SK-N-SH (cell line): Measurements from ENCODE around the gene ABHD6. TPM values are rescaled to one million over a fixed set of nuclear protein-coding genes. Genes with fewer than 3 reads are reported as not detected.
A peak's percentile ranks its signal among the peaks of the same experiment; 100 is the strongest.
"Not testable (repeated sequence)": the region's sequence is repeated elsewhere in the genome, so short reads cannot be mapped to it uniquely, and the experiment has no call there.

ENCODE experiments used
- CTCF ChIA-PET: fragments of 300-600, 350-600 bp; formaldehyde crosslinking; extraction: SDS; loops from one replicate; lab custom pipeline; 2021; lab: Yijun Ruan, JAX
- POLR2A ChIA-PET: fragments of 350-600 bp; sonication (Branson Sonifier 250); formaldehyde crosslinking; extraction: SDS; loops from one replicate; lab custom pipeline; 2020; ENCODE audit warnings: antibody characterized with exemption, inconsistent platforms; lab: Yijun Ruan, JAX
- DNase-seq: peaks from one replicate; pipeline ENCODE4 v3.0.0; 2012
- H2AFZ ChIP-seq: fragments of 200-600 bp; sonication (generic); 2 replicates; pipeline ENCODE4 v1.8.1; 2016; ENCODE audit warnings: antibody characterized with exemption, mild to moderate bottlenecking, low read depth
- H3F3A ChIP-seq: fragments of 200-600 bp; sonication (generic); replicated peaks from 2 replicates; pipeline ENCODE3; 2016; ENCODE audit warnings: antibody characterized with exemption, mild to moderate bottlenecking; ENCODE audit not compliant: insufficient read depth
- H3K27ac ChIP-seq, 2 experiments: fragments of 200-500 bp in 1 of 2; fragments of 200-600 bp in 1 of 2; sonication (Bioruptor generic) in 1 of 2; sonication (generic), shearing (Covaris generic) in 1 of 2; 2 replicates each; pipeline versions ENCODE4 v1.5.1 to v1.6.1; 2014 to 2016; ENCODE audit warnings: low read depth in 2 of 2, inconsistent platforms in 1 of 2, low read length in 1 of 2, mild to moderate bottlenecking in 1 of 2, mixed read lengths in 1 of 2
- H3K27me3 ChIP-seq: fragments of 200-600 bp; sonication (generic), shearing (Covaris generic); 2 replicates; pipeline ENCODE4 v1.6.1; 2016; ENCODE audit warnings: mixed run types; ENCODE audit not compliant: insufficient read depth
- H3K36me3 ChIP-seq, 2 experiments: fragments of 200-500 bp in 1 of 2; fragments of 200-600 bp in 1 of 2; sonication (Bioruptor generic) in 1 of 2; sonication (generic) in 1 of 2; replicated peaks in 1 of 2; 2 replicates each; pipeline versions ENCODE3 to v1.5.1; 2014 to 2016; ENCODE audit warnings: low read length in 1 of 2, mild to moderate bottlenecking in 1 of 2; ENCODE audit not compliant: insufficient read depth in 2 of 2, control insufficient read depth in 1 of 2
- H3K4me1 ChIP-seq, 2 experiments: fragments of 200-500 bp in 1 of 2; fragments of 200-600 bp in 1 of 2; sonication (Bioruptor generic) in 1 of 2; sonication (generic), shearing (Covaris generic) in 1 of 2; 2 replicates each; pipeline versions ENCODE4 v1.5.1 to v1.6.1; 2014 to 2016; ENCODE audit warnings: low read depth in 1 of 2, low read length in 1 of 2, mixed run types in 1 of 2; ENCODE audit not compliant: insufficient read depth in 2 of 2, control insufficient read depth in 1 of 2
- H3K4me2 ChIP-seq: fragments of 200-600 bp; sonication (generic), shearing (Covaris generic); 2 replicates; pipeline ENCODE4 v1.6.1; 2017; ENCODE audit warnings: mixed run types
- H3K4me3 ChIP-seq, 2 experiments: fragments of 200-500 bp in 1 of 2; fragments of 200-600 bp in 1 of 2; sonication (Bioruptor generic) in 1 of 2; sonication (generic), shearing (Covaris generic) in 1 of 2; 2 replicates each; pipeline versions ENCODE4 v1.5.1 to v1.8.1; 2014 to 2016; ENCODE audit warnings: low read depth in 2 of 2, inconsistent platforms in 1 of 2, low read length in 1 of 2, mild to moderate bottlenecking in 1 of 2, mixed read lengths in 1 of 2, moderate library complexity in 1 of 2
- H3K79me2 ChIP-seq: fragments of 200-600 bp; sonication (generic); 2 replicates; pipeline ENCODE4 v1.8.1; 2017; ENCODE audit warnings: mild to moderate bottlenecking; ENCODE audit not compliant: insufficient read depth
- H3K9ac ChIP-seq: fragments of 200-600 bp; sonication (generic); 2 replicates; pipeline ENCODE4 v1.6.1; 2017; ENCODE audit warnings: mixed run types
- H3K9me2 ChIP-seq: fragments of 200-600 bp; sonication (generic); 2 replicates; pipeline ENCODE4 v1.6.1; 2017; ENCODE audit warnings: mixed run types
- H3K9me3 ChIP-seq: fragments of 200-600 bp; sonication (generic); 2 replicates; pipeline ENCODE4 v1.6.1; 2017; ENCODE audit warnings: mixed run types, mild to moderate bottlenecking, moderate library complexity
- H4K20me1 ChIP-seq: fragments of 200-600 bp; sonication (generic); 2 replicates; pipeline ENCODE4 v1.6.1; 2017; ENCODE audit warnings: mild to moderate bottlenecking, mixed run types; ENCODE audit not compliant: insufficient read depth
- CHD2 ChIP-seq: fragments of 150-350 bp; IDR thresholded peaks from 2 replicates; pipeline ENCODE4 v1.6.1; 2018; ENCODE audit warnings: low read length; ENCODE audit not compliant: partially characterized antibody
- FOXM1 ChIP-seq: IDR thresholded peaks from 2 replicates; pipeline ENCODE4 v1.4.0; 2012; ENCODE audit warnings: low read depth, mild to moderate bottlenecking
- NFIC ChIP-seq: IDR thresholded peaks from 2 replicates; pipeline ENCODE4 v1.4.0; 2012; ENCODE audit warnings: borderline replicate concordance
- SIN3A ChIP-seq: IDR thresholded peaks from 2 replicates; pipeline ENCODE4 v1.6.1; 2012; ENCODE audit warnings: low read depth, mild to moderate bottlenecking, low read length, moderate library complexity, borderline replicate concordance
- TCF12 ChIP-seq: IDR thresholded peaks from 2 replicates; pipeline ENCODE4 v1.4.0; 2012
- WGBS: methylation state at CpG from one replicate; pipeline ENCODE4 v1.1.6; 2017; ENCODE audit warnings: low lambda C conversion rate; 5-methylcytosine and 5-hydroxymethylcytosine counted together
- polyA plus RNA-seq, 3 experiments: library from polyadenylated mRNA; depleted of rRNA; stranded (reverse); fragments of >200 nt; gene quantifications; 2 replicates each; pipeline ENCODE4 v1.2.3, GENCODE V29; 2012
- TF ChIP-seq, protein P1 (sequence below): IDR thresholded peaks from 2 replicates; pipeline ENCODE4; 2012

ABHD6 gene
- polyA plus RNA-seq, 1 of the 3 experiments (the other 2 are of a cell fraction): 10.7 TPM

DNA sequence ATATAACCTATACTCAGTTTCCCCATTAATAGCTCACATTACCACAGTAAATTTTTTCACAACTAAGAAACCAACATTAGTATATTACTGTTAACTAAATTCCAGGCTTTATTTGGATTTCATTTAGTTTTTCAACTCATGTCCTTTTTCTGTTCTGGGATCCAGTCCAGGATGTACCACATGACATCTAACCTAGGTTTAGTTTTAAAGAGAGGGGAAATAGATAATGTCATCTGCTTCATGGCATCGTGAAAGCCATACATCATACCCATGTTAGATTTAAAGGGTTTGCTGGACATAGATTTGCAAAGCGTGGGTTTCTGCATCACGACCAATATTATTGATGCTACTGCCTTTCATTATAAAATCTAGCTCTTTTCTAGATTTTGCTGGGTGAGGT, 35.3 kb downstream of the ABHD6 start:
- peak overlapping the region; percentile 58; the same call in 1 of the 2 replicates for H3K4me2 ChIP-seq
- H3F3A ChIP-seq: peaks cover 25% of the 10 kb centered on the region
- H3K79me2 ChIP-seq: no peaks in the 10 kb centered on the region
- no peaks in the 10 kb centered on the region for H3K27me3 ChIP-seq
- no peaks in the 10 kb centered on the region for H3K9me3 ChIP-seq
- peaks cover 0 to 7% of the 10 kb centered on the region in 2 experiments; a peak in 1 of 4 replicates for H3K4me1 ChIP-seq
- peaks cover 0 to 8% of the 10 kb centered on the region in 2 experiments for H3K36me3 ChIP-seq
- DNase-seq: no peak
- 71% methylated on average over 3 of the region's 3 CpGs for WGBS
- no peaks in the 10 kb centered on the region for H3K9me2 ChIP-seq
- TF ChIP-seq, protein P1, sequence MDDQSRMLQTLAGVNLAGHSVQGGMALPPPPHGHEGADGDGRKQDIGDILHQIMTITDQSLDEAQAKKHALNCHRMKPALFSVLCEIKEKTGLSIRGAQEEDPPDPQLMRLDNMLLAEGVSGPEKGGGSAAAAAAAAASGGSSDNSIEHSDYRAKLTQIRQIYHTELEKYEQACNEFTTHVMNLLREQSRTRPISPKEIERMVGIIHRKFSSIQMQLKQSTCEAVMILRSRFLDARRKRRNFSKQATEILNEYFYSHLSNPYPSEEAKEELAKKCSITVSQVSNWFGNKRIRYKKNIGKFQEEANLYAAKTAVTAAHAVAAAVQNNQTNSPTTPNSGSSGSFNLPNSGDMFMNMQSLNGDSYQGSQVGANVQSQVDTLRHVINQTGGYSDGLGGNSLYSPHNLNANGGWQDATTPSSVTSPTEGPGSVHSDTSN: peak; percentile 72
- TF ChIP-seq NFIC: peak; percentile 30; the same call in 1 of the 2 replicates
- no peak for TF ChIP-seq CHD2
- no peak for TF ChIP-seq SIN3A
- ChIA-PET CTCF (interaction anchor here (2.0 kb wide), 1 partner anchor 27 kb away, joined by 5 read pairs; no protein-coding TSS in a partner anchor), POLR2A (no interaction called here)
- H4K20me1 ChIP-seq: no peaks in the 10 kb centered on the region
- H3K27ac ChIP-seq: peak overlapping the region; percentile 59 to 89; a peak in 3 of 4 replicates
- peak overlapping the region; percentile 75; the same call in 1 of the 2 replicates for H2AFZ ChIP-seq
- peak overlapping the region; percentile 58; the same call in 1 of the 2 replicates for H3K9ac ChIP-seq
- no peak overlapping the region for H3K4me3 ChIP-seq

DNA sequence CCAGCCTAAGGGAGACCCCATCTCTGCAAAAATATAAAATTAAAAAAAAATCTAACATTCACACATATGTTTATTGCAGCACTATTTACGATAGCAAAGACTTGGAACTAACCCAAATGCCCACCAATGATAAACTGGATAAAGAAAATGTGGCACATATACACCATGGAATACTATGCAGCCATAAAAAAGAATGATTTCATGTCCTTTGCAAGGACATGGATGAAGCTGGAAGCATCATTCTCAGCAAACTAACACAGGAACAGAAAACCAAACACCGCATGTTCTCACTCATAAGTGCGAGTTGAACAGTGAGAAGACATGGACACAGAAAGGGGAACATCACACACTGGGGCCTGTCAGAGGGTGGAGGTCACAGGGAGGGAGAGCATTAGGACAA, 35.8 kb downstream of the ABHD6 start:
- DNase-seq, H3K36me3 ChIP-seq, H3K9me3 ChIP-seq, H3K9ac ChIP-seq, H3K27me3 ChIP-seq, H3K9me2 ChIP-seq, H3K4me1 ChIP-seq, H2AFZ ChIP-seq, H3K79me2 ChIP-seq, H4K20me1 ChIP-seq, POLR2A ChIA-PET, H3K4me3 ChIP-seq: not testable (repeated sequence)
- Histone ChIP-seq H3K27ac (peak overlapping the region in 1 of 2 experiments; percentile 89; a peak in 1 of 4 replicates), H3K4me2 (0 out of 2 replicates have a peak overlapping the region, but pooled peaks have one; percentile 58), H3F3A (peaks cover 25% of the 10 kb centered on the region)
- WGBS: 92% methylated on average over 3 of the region's 3 CpGs
- CTCF ChIA-PET: interaction anchor here (2.0 kb wide), 1 partner anchor 27 kb away, joined by 5 read pairs; no protein-coding TSS in a partner anchor

DNA sequence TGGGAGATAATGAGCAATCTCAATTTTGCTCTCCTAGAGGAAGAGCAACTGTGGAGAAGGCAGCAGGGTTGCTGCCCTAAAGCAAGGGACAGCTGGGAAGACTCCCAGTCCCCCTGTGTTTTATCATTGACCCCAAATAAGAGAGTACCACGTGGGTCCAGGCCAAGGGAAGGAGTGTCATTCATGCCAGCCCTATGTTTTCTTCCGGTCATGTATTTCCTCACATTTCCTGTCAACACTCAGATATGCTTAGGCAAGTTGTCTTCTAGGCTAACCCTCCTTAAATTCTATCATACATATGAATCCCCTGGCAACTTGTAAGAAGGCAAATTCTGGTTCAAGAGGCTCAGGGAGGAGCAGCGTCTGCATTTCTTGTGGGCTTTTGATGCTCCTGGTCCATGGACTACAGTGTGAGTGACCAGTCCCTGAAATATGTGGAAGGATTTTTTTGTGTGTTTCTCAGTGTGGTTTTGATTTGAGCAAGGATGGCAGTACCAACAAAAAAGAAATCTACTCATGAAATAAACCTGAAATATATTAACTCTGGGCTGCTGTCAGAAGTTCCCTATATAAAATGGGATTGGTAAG, 36.5 kb downstream of the ABHD6 start:
- Histone ChIP-seq H3K9me2 (no peaks in the 10 kb centered on the region), H3K4me3 (no peak overlapping the region), H3K9ac (no peak overlapping the region), H3K36me3 (peaks cover 0 to 10% of the 10 kb centered on the region in 2 experiments), H3K4me2 (no peak overlapping the region), H4K20me1 (no peaks in the 10 kb centered on the region), H3K27ac (peak overlapping the region in 1 of 2 experiments; percentile 11; a peak in 1 of 4 replicates), H3K27me3 (no peaks in the 10 kb centered on the region), H3K79me2 (no peaks in the 10 kb centered on the region), H3F3A (peaks cover 25% of the 10 kb centered on the region), H2AFZ (no peak overlapping the region), H3K9me3 (no peaks in the 10 kb centered on the region), H3K4me1 (peaks cover 0 to 7% of the 10 kb centered on the region in 2 experiments; a peak in 1 of 4 replicates)
- ChIA-PET POLR2A (no interaction called here), CTCF (interaction anchor here (2.0 kb wide), 1 partner anchor 26 kb away, joined by 5 read pairs; no protein-coding TSS in a partner anchor)
- no peak for DNase-seq
- 75% methylated on average over 3 of the region's 3 CpGs for WGBS
- TF ChIP-seq TCF12 (0 out of 2 replicates have a peak, but pooled peaks have one; percentile 4), FOXM1 (no peak)
